Measurements from ENCODE around the gene MAT1A.

The MAT1A gene

GRCh38 chr10:80281784-80282765 lies 7.4 kb downstream of the MAT1A start:
- DNase-seq = no peak

GRCh38 chr10:80281292-80281691 lies 8.2 kb downstream of the MAT1A start:
- no peak for DNase-seq

GRCh38 chr10:80280071-80280800 lies 9.2 kb downstream of the MAT1A start:
- no peak for DNase-seq

- DNase-seq = no peak
Observed at GRCh38 chr10:80279146-80279545, 10.3 kb downstream of the MAT1A start.

GRCh38 chr10:80278480-80278879 lies 11.0 kb downstream of the MAT1A start:
- no peak for DNase-seq

- no peak for DNase-seq
Observed at GRCh38 chr10:80277567-80278250, 11.7 kb downstream of the MAT1A start.

GRCh38 chr10:80277016-80277415 lies 12.4 kb downstream of the MAT1A start:
- DNase-seq = no peak

- no peak for DNase-seq
Observed at GRCh38 chr10:80276335-80276734, 13.1 kb downstream of the MAT1A start.

GRCh38 chr10:80275756-80276155 lies 13.7 kb downstream of the MAT1A start:
- DNase-seq = no peak

- DNase-seq = no peak
Observed at GRCh38 chr10:80275135-80275498, 14.3 kb downstream of the MAT1A start.

GRCh38 chr10:80274396-80275134 lies 14.9 kb downstream of the MAT1A start:
- no peak for DNase-seq

GRCh38 chr10:80273523-80274170 lies 15.8 kb downstream of the MAT1A start:
- DNase-seq = no peak

- no peak for DNase-seq
Observed at GRCh38 chr10:80272793-80273522, 16.5 kb downstream of the MAT1A start.

GRCh38 chr10:80271416-80271815 lies 18.0 kb downstream of the MAT1A start:
- no peak for DNase-seq

GRCh38 chr10:80270887-80271286 lies 18.6 kb downstream of the MAT1A start:
- no peak for DNase-seq

GRCh38 chr10:80268938-80269588 lies 20.4 kb downstream of the MAT1A start:
- no peak for DNase-seq

GRCh38 chr10:80268266-80268665 lies 21.2 kb downstream of the MAT1A start:
- DNase-seq = no peak

- DNase-seq = no peak
Observed at GRCh38 chr10:80266513-80266863, 23.0 kb downstream of the MAT1A start.

GRCh38 chr10:80265740-80266512 lies 23.5 kb downstream of the MAT1A start:
- no peak for DNase-seq
